Prostate gland (tissue), 2 donors: ENCODE data around the gene ORMDL2.

Experiments used
- POLR2AphosphoS5 ChIP-seq: sonication (generic); formaldehyde crosslinking; IDR thresholded peaks from one replicate; pipeline ENCODE4 v1.6.1; 2017; ENCODE audit warnings: antibody characterized with exemption
- TF ChIP-seq, protein P1 (sequence below), 4 experiments: fragments of 200-600 bp in 2 of 4; fragments of 450-650 bp in 2 of 4; sonication (generic) in 2 of 4; IDR thresholded peaks; 1 replicate in 3 of 4; 2 replicates in 1 of 4; pipeline ENCODE4 v1.5.1; 2016 to 2019; ENCODE audit warnings: antibody characterized with exemption in 4 of 4, mild to moderate bottlenecking in 2 of 4, moderate library complexity in 2 of 4

DNA sequence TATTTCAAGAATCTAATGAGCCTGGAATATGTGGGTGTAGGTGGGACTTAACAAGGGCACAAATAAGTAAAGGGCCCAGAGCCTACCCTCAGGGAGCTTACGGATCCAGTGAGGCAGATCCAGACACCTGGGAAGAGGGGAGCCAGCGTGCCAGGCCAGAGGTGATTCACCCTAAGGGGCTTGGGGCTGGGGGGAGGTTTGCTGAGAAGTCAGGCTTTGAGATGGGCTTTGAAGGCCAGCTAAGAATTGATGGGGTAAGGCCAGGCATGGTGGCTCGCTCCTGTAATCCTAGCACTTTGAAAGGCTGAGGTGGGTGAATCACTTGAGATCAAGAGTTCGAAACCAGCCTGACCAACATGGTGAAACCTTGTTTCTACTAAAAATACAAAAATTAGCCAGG lies 25.6 kb downstream of the ORMDL2 start:
- TF ChIP-seq, protein P1, sequence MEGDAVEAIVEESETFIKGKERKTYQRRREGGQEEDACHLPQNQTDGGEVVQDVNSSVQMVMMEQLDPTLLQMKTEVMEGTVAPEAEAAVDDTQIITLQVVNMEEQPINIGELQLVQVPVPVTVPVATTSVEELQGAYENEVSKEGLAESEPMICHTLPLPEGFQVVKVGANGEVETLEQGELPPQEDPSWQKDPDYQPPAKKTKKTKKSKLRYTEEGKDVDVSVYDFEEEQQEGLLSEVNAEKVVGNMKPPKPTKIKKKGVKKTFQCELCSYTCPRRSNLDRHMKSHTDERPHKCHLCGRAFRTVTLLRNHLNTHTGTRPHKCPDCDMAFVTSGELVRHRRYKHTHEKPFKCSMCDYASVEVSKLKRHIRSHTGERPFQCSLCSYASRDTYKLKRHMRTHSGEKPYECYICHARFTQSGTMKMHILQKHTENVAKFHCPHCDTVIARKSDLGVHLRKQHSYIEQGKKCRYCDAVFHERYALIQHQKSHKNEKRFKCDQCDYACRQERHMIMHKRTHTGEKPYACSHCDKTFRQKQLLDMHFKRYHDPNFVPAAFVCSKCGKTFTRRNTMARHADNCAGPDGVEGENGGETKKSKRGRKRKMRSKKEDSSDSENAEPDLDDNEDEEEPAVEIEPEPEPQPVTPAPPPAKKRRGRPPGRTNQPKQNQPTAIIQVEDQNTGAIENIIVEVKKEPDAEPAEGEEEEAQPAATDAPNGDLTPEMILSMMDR (IDR thresholded peaks at IDR 0.05) = no peak
- no peak for TF ChIP-seq POLR2AphosphoS5
